GM19455 (cell line): ENCODE measurements around the gene IGF1R.

ENCODE experiments used
- ATAC-seq: cut with Tn5 transposase; IDR thresholded peaks from one replicate; pipeline ENCODE4 v1.9.1; 2021; ENCODE audit not compliant: unreplicated experiment

IGF1R gene

DNA sequence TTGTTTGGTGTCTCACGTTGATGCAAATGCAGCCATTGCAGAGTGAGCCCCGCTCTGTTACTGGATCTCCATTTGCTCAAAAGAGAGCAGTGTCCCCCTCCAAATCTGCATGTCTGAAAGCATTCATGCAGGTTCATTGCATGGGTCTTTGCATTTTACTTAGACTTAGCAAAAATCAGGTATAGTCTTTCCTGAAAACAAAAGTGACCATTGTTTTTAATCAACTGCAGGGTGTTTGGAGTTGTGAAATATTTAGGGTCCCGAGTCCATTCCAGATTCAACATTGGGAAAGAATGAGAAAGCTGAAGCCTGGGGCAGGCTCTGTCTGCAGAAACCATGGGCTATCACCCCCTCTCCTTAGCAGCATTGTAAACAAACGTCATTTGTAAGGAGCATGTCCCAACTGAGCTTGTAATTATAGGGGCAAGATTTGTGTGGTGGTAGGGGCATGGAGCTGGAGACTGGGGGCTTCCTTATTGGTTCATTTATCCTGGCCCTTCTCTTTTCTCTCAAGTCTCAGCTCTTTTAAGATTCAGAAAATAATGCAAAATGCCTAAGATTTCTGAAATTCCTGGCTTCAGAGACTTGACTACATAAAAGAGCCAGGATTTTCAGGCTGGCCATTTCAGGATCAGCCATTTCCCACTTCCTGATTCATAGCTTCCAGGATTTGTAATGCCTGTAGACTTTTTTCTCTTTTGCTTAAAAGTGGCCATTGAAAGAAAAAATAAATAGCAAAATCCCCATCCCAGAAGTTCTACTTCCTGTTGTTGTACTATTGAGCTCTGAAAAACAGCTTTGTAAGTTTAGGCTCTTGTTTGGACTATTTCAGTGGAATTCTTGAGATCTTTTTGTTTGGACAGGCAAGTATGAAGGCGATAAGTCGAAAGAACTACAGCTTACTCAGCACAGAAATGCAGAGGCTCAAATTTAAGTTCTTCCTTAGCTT lies 23.0 kb downstream of the IGF1R start:
- no peak for ATAC-seq

DNA sequence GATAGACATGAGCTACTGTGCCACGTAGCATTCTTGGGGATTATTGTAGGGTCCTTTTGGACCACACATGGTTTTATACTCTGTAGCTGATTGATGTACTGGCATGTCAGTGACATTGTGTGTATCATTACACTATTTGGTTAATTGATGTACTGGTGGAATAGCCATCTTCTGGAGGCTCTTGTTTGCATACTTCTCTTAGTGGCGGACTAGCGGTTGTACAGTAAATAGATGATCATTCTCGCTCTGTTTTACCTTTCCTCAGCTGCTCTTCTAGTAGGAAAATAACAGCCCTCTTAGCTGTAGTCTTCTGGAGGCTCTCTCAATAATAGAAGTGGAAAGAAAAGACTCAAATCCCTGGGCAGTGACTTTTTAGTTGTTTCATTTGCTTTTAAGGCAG lies 24.8 kb downstream of the IGF1R start:
- no peak for ATAC-seq

DNA sequence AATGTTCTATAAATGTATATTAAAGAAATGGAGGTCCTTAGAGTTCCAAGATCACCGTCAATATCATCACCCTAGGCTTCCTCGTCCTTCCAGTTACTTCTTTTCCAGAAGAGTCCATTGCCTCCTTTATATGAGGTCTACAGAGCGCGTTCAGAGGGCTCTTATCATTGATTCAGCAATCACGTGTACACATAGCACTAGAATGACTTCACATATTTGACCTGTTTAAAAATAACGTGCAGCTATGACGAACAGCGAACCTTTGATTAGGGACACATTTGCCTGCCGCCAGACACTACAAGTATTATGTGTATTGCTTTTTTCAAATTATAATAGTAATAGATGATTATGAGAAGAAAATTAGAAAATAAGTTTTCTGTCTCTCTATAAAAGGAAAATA lies 26.0 kb downstream of the IGF1R start:
- no peak for ATAC-seq

DNA sequence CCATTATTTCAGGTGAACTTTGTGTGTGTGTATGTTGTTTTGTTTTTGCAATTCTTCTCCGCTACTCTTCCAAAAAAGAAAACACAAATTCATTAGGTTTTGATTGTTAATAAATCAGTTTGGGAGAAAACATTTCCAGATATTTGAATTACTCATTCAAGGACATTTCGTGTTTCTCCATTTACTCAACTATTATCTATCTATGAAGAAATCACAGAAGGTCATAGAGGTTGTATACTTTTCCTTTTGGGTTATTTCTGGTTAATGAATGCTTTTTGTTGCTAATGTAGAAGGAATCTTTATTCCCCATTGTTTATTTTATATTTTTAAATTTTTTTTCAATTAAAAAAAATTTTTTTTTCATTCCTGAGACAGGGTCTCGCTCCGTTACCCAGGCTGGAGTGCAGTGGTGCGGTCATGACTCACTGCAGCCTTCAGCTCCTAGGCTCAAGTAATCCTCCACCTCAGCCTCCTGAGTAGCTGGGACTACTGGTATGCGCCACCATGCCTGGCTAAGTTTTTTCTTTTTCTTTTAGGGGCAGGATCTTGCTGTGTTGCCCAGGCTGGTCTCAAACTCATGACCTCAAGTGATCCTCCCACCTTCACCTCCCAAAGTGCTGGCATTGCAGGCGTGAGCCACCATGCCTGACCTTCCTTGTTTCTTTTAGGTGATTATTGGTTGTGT lies 28.4 kb downstream of the IGF1R start:
- no peak for ATAC-seq

DNA sequence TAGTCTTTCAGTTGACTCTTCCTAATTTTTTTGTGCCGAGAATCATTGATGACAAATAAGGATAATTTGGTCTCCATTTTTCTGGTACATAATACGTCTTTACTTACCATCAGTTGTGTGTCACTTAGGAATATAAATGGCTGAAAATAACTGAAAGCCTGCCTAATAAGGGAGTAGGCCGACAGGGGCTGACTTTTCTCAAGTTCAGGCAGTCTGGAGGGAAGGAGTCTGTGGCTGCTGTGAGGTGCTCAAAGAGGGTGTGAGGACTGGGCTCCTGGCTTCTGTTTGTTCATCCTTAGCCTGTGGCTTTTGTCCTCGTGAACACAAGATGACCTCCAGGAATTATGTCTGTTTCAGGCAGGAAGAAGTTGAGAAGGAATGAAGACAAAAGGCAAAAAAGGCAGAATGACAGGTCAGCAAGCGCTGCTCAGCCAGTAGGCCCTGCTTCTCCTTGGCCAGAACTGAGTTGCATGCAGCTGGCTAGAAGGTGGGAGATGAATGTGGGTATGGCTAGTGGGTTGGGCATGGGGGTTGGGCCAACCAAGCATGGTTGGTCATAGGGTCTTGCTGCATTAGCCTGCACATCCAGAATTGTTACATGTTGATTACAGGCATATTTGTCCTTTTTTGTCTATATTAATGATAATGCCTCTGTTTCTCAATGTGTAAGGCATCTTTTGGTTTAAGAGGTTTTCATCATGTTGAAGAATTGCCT lies 29.2 kb downstream of the IGF1R start:
- no peak for ATAC-seq

DNA sequence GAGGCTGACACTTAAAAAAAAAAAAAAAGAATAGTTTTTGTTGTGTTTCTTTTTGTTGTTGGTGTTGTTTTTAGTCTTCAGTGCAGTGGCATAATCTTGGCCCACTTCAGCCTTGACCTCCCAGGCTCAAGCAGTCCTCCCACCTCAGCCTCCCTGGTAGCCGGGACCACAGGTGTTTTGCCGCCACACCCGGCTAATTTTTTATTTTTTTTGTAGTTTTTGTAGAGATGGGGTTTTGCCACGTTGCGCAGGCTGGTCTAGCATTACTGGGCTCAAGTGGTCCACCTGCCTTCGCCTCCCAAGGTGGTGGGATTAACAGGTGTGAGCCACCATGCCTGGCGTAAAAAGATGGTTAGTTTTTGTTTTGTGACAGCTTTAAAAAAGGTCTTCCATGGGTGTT lies 30.1 kb downstream of the IGF1R start:
- no peak for ATAC-seq

DNA sequence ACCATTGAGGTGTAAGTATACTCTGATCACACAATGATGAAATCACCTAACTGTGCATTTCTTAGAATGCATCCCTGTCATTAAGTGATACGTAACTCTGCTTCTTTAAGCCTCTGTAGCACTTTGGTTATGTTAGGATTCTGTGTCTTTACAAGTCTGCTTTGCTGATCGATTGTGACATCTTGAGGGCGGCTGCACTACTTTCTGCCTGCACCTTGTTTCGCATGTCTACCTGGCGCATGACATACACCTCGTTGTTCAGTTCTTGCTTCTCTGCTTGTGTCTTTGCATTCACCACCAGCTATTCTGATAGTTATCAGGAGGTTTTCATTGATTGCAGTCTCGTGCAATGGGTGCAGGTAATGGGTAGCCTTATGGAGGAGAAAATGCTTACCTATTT lies 32.7 kb downstream of the IGF1R start:
- ATAC-seq, result no peak

DNA sequence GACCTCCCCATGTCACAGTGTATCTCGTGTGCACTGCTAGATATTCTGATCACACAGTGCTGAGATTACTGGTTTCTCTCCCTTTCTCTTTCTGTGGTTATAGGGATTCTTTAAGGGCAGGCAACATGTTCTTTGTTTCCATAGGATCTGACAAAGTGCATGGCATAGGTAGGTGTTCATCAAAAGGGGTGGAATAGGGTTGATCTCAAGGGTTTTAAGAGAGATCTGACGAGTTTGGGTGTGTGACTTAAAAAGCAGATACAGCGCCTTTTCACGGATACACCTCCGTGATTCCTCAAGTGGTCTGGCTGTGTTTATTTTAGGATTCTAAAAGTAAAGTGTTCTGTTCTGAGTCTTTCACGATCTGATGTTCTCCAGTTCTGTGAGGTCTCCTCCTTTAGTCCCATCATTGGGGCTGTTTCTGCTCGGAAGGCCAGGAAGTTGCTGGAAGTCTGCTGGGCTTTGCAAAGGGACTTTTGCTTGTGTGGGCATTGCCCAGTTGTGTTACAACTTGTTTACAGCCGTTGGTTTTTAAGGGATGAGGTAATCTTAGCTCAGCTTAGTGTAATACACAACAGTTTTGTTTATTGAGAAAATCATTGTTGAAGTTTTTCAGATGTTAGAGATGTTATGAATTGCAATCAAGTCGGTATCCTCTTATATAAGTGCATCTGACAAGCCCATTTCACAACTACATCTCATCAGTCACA lies 34.8 kb downstream of the IGF1R start:
- no peak for ATAC-seq

DNA sequence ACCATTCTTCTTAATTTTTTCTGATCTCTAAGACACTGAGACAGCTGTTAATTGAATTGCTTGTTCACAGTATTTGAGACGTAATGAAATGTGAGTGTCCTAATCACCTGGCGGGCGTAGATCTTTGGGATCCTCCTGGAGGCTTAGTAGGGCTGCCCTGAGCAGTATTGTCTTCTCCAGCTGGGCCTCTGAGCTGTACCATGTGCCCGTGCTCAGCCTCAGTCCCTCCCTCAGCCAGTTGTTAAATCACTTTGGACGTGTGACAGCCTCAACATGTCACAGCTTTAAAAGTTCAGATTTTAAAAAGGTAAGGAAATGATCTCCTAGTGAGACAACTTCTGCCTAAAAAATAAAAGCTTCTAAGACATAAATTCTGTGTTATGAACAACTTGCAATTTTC lies 35.5 kb downstream of the IGF1R start:
- ATAC-seq, result no peak

DNA sequence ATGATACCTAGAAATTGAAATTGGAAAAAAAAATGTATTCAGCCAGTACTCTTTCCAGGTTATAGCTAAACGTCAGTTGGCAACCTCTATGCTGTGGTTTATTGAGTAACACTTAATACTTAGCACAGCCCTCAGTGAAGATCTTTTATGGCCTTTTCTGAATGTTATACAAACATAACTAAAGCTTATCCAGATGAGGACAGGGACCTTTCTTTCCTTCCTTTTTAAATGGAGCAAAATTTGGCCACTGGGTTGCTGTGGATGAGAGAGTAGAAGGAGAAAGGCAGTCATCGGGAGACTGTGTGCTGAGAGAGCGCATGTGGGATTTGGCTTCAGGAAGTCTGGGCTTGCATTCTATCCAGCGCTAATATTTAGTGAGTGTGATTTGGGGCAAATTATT lies 36.1 kb downstream of the IGF1R start:
- ATAC-seq, result no peak

DNA sequence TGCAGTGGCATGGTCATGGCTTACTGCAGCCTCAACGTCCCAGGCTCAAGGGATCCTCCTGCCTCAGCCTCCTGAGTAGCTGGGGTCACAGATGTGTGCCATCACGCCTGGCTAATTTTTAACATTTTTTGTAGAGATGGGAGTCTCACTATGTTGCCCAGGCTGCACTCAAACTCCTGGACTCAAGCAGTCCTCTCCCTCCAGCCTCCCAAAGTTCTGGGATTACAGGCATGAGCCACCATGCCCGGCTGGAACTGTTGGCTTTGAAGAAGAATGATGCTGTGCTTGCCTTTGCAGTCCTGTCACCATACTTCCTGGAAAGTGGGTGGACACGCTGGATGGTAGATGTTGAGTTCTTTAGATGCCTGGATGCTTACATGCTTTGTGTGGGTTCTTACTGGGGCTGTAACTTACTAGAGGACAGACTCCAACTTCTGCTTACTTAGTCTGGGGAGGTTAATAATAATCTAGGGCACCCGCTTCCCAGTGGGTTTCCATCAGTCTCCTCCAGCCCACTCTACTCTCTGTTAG lies 36.7 kb downstream of the IGF1R start:
- no peak for ATAC-seq

DNA sequence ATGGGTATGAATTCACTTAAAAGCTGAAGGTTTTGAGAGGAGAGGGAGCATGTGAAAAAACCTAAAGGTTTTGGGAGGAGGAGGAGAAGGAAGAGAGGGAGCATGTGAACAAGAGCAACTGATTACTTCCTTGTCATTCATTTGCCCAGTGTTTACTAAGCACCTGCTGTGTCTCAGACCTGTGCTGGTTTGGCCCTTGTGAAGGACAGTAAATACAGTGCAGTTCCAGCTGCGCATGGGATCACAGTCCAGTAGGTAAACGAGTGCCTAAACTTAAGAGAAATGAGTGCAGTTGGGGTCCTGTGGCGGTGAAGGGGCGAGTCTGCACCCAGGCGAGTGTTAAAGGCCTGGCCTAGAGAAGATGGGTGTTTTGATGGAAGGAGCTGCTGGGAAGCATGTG lies 38.6 kb downstream of the IGF1R start:
- ATAC-seq, result no peak

DNA sequence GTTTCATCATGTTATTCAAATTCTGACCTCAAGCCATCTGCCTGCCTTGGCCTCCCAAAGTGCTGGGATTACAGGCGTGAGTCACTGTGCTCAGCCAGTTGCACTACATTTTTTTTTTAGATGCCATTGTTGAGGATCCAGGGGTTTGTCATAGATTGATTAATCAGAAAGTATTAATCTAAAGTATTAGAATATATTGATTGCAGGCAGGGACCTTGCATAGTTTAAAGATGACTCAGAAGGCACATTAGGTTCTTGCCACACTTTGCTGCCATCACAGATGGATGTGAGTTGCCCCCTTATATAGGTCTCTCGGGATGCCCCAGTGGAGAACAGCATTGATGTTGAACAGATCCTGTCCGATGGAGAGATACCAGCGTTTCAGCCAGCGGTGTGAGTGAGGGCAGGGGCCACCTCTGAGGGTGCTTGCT lies 41.1 kb downstream of the IGF1R start:
- no peak for ATAC-seq

DNA sequence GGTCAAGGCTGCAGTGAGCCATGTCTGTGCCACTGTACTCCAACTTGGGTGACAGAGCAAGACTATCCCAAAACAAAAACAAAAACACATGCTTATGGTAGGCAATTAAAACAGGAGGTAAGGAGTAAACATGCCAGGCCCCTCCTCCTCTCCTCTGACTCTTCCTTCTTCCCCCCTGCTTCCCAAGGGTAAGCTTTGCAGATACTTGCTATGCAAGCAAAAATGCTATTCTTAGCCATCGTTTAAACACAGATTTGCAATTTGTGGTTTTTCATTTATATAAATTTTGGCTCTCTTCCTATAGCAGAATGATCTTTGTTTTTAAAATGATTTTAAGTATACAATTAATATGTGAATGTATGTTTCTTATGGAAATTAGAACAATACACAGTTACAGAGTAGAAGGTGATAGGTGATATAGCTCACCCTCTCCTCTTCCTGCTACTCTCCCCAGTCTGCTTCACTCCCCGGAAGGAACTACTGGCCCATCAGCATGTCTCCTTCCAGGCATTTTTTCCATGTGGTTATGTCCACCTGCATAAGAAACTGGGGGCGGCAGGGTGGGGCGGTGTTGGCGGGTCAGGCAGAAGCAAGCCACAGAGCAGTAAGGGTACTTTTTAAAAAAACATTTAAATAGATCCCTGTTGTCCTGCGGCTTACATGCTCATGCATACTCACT lies 42.1 kb downstream of the IGF1R start:
- no peak for ATAC-seq

DNA sequence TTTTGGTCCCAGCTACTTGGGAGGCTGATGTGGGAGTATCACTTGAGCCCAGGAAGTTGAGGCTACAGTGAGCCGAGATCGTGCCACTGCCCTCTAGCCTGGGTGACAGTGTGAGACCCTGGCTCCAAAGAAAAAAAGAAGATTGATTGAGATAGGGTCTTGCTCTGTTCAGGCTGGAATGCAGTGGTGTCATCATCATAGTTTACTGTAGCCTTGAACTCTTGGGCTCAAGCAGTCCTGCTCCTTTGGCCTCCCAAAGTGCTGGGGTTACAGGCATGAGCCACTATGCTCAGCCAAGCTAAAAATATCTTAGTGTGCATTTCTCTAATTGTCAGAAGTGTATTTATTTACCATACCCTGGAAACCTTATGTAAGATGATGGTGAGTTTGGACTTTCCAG lies 43.9 kb downstream of the IGF1R start:
- no peak for ATAC-seq

DNA sequence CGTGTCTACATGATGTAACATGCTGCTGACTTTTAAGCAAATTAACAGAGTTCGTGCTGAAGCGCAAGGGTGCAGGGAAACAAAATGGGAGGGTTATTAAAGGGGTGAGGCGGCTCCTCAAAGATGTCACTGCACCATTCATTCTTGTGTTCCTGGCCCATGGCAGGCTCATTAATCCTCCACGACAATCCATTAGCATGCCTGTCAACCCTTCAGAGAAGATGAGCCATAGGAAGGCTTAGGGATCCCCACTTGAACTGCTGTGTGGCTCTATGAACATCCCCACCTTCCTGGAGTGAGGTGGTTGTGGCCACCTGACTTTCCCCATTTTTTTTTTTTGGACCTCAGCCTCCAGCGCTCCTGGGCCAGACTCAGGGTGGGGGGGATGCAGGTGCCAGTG lies 45.8 kb downstream of the IGF1R start:
- no peak for ATAC-seq

DNA sequence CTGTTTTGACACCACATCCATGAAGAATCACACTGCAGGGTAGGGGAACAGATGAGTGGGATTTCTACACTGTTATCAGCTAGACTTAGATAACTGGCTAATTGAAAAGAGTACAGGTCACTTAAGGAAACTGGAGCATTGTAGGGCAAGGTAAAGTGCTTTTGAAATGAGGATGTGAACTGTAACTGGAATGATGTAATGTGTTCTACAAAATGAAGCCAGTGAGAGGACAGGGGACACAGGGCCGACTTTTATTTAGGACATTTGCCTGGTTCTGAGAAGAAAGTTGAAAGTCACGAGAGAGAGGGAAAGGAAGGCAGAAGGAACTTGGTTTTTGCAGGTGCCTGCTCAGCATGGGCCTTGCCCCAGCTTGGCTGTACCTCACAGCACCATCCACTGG lies 50.5 kb downstream of the IGF1R start:
- no peak for ATAC-seq

DNA sequence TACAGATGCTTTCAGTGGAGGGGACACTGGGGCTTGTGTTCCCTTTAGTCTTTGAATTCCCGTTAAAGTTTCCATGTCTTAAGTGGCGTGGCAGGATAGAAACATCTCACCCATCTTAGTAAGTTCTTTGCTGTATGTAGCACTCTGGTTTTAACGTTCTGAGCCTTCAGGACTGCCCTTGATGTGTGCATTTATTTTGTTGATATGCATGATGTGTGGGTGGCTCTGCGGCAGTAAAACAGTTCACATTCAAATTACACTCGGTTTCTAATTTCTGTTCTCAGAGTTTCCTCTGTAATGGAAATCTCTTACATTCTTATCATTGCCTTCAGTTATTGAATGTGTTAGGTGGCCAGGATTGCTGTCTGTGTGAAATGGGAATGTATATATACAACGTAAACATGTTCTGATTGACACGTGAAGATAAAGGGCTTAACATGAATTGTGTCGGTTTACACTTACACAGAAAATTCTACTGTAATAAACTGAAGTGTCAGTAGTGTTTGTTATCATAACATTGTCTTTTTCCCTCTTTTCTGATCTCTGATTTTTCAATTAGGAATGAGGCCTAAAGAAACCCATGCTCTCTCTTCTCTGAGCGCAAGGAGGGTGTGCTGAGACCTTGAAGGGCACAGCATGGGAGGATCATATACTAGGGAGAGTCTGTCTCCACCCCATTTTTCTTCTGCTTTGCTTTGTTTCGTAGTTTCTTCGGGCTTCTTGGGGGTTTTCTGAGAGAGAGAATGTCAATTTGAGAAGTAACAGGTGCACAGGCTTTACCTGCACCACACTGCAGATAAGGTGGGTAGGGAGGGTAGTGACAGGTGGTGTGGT lies 51.5 kb downstream of the IGF1R start:
- no peak for ATAC-seq

DNA sequence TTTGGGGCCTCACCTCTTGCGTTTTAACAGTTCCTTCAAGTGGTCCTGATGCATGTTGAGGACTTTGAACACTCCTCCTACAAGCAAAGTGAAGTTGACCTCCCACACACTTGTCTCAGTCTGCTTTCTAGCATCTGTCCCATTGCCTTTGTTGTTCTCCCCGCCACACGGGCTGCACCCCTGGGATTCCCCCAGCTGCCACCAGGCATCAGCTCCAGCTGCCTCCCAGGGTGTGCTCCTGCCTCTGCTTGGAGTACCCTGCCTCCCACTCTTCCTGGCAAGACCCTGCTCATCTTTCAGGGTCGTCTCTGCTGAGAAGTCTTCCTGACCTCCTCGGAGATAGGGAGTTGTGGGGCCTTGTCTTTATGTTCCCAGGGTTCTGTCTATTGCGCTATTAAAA lies 52.2 kb downstream of the IGF1R start:
- no peak for ATAC-seq
